HEK293 (cell line): ENCODE results near the gene TMIE.
"Not testable (repeated sequence)": the region's sequence is repeated elsewhere in the genome, so short reads cannot be mapped to it uniquely, and the experiment has no call there.

Experiments
- CTCF ChIA-PET: fragments of 350-600 bp; formaldehyde crosslinking; extraction: SDS; loops from one replicate; lab custom pipeline; 2021; ENCODE audit warnings: antibody characterized with exemption; lab: Yijun Ruan, JAX
- POLR2A ChIA-PET: fragments of 300-600 bp; formaldehyde crosslinking; extraction: SDS; loops from one replicate; lab custom pipeline; 2020; ENCODE audit warnings: antibody characterized with exemption, inconsistent platforms; lab: Yijun Ruan, JAX
- H3K27ac ChIP-seq: fragments of 200-500 bp; sonication (Bioruptor generic); 2 replicates; pipeline ENCODE4 v1.5.1; 2014; ENCODE audit warnings: low read depth, low read length, control low read depth, inconsistent platforms; ENCODE audit errors: extremely low read depth
- H3K36me3 ChIP-seq, 2 experiments: fragments of 200-500 bp in 1 of 2; sonication (Bioruptor generic) in 1 of 2; 1 replicate in 1 of 2; 2 replicates in 1 of 2; pipeline ENCODE4 v1.5.1; 2014 to 2017; ENCODE audit warnings: inconsistent platforms in 2 of 2, low read length in 2 of 2; ENCODE audit not compliant: control insufficient read depth in 2 of 2, insufficient read depth in 1 of 2
- H3K4me1 ChIP-seq: fragments of 200-500 bp; sonication (Bioruptor generic); 2 replicates; pipeline ENCODE4 v1.5.1; 2014; ENCODE audit warnings: mild to moderate bottlenecking, low read length, inconsistent platforms; ENCODE audit not compliant: control insufficient read depth, insufficient read depth
- H3K4me3 ChIP-seq: 2 replicates; pipeline ENCODE4 v1.5.1; 2011; ENCODE audit warnings: low read depth, mild to moderate bottlenecking, control low read depth, low read length, moderate library complexity
- H3K9me3 ChIP-seq: fragments of 200-500 bp; sonication (Bioruptor generic); 2 replicates; pipeline ENCODE4 v1.5.1; 2014; ENCODE audit warnings: low read depth, low read length, inconsistent platforms; ENCODE audit not compliant: control insufficient read depth, insufficient read depth
- BCL11B ChIP-seq: fragments of 450-650 bp; formaldehyde crosslinking; IDR thresholded peaks from 2 replicates; pipeline ENCODE4 v1.5.1; 2016; ENCODE audit warnings: low read depth, missing biosample characterization, missing genetic modification characterization
- EGR2 ChIP-seq: fragments of 450-650 bp; formaldehyde crosslinking; IDR thresholded peaks from 2 replicates; pipeline ENCODE4 v1.5.1; 2016; ENCODE audit warnings: low read depth, missing biosample characterization, missing genetic modification characterization
- GFI1B ChIP-seq: fragments of 450-650 bp; formaldehyde crosslinking; IDR thresholded peaks from 2 replicates; pipeline ENCODE4 v1.5.1; 2016; ENCODE audit warnings: missing biosample characterization, missing genetic modification characterization
- HOXA7 ChIP-seq: sonication (generic); formaldehyde crosslinking; IDR thresholded peaks from 2 replicates; pipeline ENCODE4 v1.8.1; 2022; ENCODE audit warnings: missing genetic modification reagents, borderline replicate concordance
- PRDM10 ChIP-seq: fragments of 450-650 bp; formaldehyde crosslinking; IDR thresholded peaks from 2 replicates; pipeline ENCODE4 v1.5.1; 2016; ENCODE audit warnings: missing biosample characterization, missing genetic modification characterization
- SCRT2 ChIP-seq: fragments of 450-650 bp; formaldehyde crosslinking; IDR thresholded peaks from 2 replicates; pipeline ENCODE4 v1.5.1; 2016; ENCODE audit warnings: missing biosample characterization, missing genetic modification characterization
- TRIM28 ChIP-seq: IDR thresholded peaks from 2 replicates; pipeline ENCODE4 v1.6.1; 2011; ENCODE audit warnings: low read length, control low read depth, borderline replicate concordance
- WT1 ChIP-seq: fragments of 450-650 bp; formaldehyde crosslinking; IDR thresholded peaks from 2 replicates; pipeline ENCODE4 v1.5.1; 2016; ENCODE audit warnings: missing biosample characterization, missing genetic modification characterization
- ZBTB17 ChIP-seq: fragments of 450-650 bp; formaldehyde crosslinking; IDR thresholded peaks from 2 replicates; pipeline ENCODE4 v1.5.1; 2016; ENCODE audit warnings: missing biosample characterization, missing genetic modification characterization
- ZFHX2 ChIP-seq: fragments of 450-650 bp; formaldehyde crosslinking; conservative IDR thresholded peaks from 2 replicates; pipeline ENCODE4 v1.5.1; 2016; ENCODE audit warnings: missing biosample characterization, missing genetic modification characterization
- ZNF302 ChIP-seq: fragments of 450-650 bp; formaldehyde crosslinking; IDR thresholded peaks from 2 replicates; pipeline ENCODE4 v1.5.1; 2016; ENCODE audit warnings: missing biosample characterization, missing genetic modification characterization, low read depth
- ZNF311 ChIP-seq: fragments of 450-650 bp; formaldehyde crosslinking; IDR thresholded peaks from 2 replicates; pipeline ENCODE4 v1.5.1; 2017; ENCODE audit warnings: missing biosample characterization, missing genetic modification characterization, borderline replicate concordance
- ZNF350 ChIP-seq: fragments of 450-650 bp; formaldehyde crosslinking; IDR thresholded peaks from 2 replicates; pipeline ENCODE4 v1.5.0; 2017; ENCODE audit warnings: missing biosample characterization, mild to moderate bottlenecking, missing genetic modification characterization
- ZNF549 ChIP-seq: fragments of 450-650 bp; IDR thresholded peaks from 2 replicates; pipeline ENCODE4 v1.5.1; 2018; ENCODE audit warnings: missing biosample characterization, missing genetic modification characterization, mild to moderate bottlenecking, inconsistent platforms, moderate library complexity
- ZNF558 ChIP-seq: fragments of 450-650 bp; formaldehyde crosslinking; IDR thresholded peaks from 2 replicates; pipeline ENCODE4 v1.5.1; 2016; ENCODE audit warnings: missing biosample characterization, missing genetic modification characterization
- ZNF677 ChIP-seq: fragments of 450-650 bp; IDR thresholded peaks from 2 replicates; pipeline ENCODE4 v1.5.0; 2018; ENCODE audit warnings: missing biosample characterization, mild to moderate bottlenecking, missing genetic modification characterization, moderate library complexity
- ZXDB ChIP-seq: fragments of 450-650 bp; formaldehyde crosslinking; IDR thresholded peaks from 2 replicates; pipeline ENCODE4 v1.5.1; 2016; ENCODE audit warnings: missing biosample characterization, missing genetic modification characterization

Gene TMIE

GRCh38 chr3:46700772-46701171 is 420 bp upstream of the TMIE start:
- H3K27ac ChIP-seq: no peak overlapping the region
- H3K9me3 ChIP-seq: no peaks in the 10 kb centered on the region
- H3K36me3 ChIP-seq: no peaks in the 10 kb centered on the region
- H3K4me1 ChIP-seq: no peaks in the 10 kb centered on the region
- TF ChIP-seq SCRT2 (tag by site-specific recombination): peak; percentile 34; the same call in 1 of the 2 replicates
- TF ChIP-seq ZNF549 (tag by site-specific recombination): no peak
- POLR2A ChIA-PET: no interaction called here
- H3K4me3 ChIP-seq: no peak overlapping the region
- CTCF ChIA-PET: interaction anchor here (1.2 kb wide), 1 partner anchor 11 kb away, joined by 3 read pairs; no protein-coding TSS in a partner anchor

- no peaks in the 10 kb centered on the region for H3K36me3 ChIP-seq
- CTCF ChIA-PET: interaction anchor here (0.7 to 1.5 kb wide), 10 partner anchors 9 to 1457 kb away, joined by 3 to 8 read pairs (median 3); no protein-coding TSS in a partner anchor
- no peaks in the 10 kb centered on the region for H3K9me3 ChIP-seq
- no peak for TF ChIP-seq ZNF558
- no peak for TF ChIP-seq ZBTB17 (tag by site-specific recombination)
- TF ChIP-seq ZNF311 (tag by site-specific recombination): no peak
- no peak for TF ChIP-seq WT1 (tag by site-specific recombination)
- TF ChIP-seq TRIM28: no peak
- TF ChIP-seq ZNF350 (tag by site-specific recombination): no peak
- TF ChIP-seq HOXA7 (CRISPR knock-in tag): no peak
- TF ChIP-seq ZNF302: no peak
- no peak for TF ChIP-seq BCL11B (tag by site-specific recombination)
- no peak for TF ChIP-seq GFI1B
- POLR2A ChIA-PET: no interaction called here
- H3K4me1 ChIP-seq: no peaks in the 10 kb centered on the region
- no peak overlapping the region for H3K27ac ChIP-seq
- no peak overlapping the region for H3K4me3 ChIP-seq
Measured at GRCh38 chr3:46702246-46703012, 1.2 kb downstream of the TMIE start.

GRCh38 chr3:46703013-46703520 is 1.9 kb downstream of the TMIE start:
- H3K4me1 ChIP-seq: no peaks in the 10 kb centered on the region
- H3K27ac ChIP-seq: no peak overlapping the region
- CTCF ChIA-PET: interaction anchor here (1.0 to 1.5 kb wide), 6 partner anchors 144 to 1456 kb away, joined by 3 to 8 read pairs (median 4); no protein-coding TSS in a partner anchor
- TF ChIP-seq ZXDB: no peak
- TF ChIP-seq ZNF677 (tag by site-specific recombination): no peak
- TF ChIP-seq PRDM10 (tag by site-specific recombination): peak; percentile 91
- TF ChIP-seq ZFHX2 (tag by site-specific recombination): peak; percentile 57
- peak; percentile 61 for TF ChIP-seq EGR2
- POLR2A ChIA-PET: no interaction called here
- no peaks in the 10 kb centered on the region for H3K36me3 ChIP-seq
- no peak overlapping the region for H3K4me3 ChIP-seq
- H3K9me3 ChIP-seq: no peaks in the 10 kb centered on the region

- H3K27ac ChIP-seq, H3K36me3 ChIP-seq, H3K4me3 ChIP-seq, CTCF ChIA-PET, POLR2A ChIA-PET, H3K4me1 ChIP-seq, H3K9me3 ChIP-seq: not testable (repeated sequence)
Measured at GRCh38 chr3:46704346-46704745, 3.2 kb downstream of the TMIE start.
